ENCODE measurements around the gene MACO1.
A peak's percentile ranks its signal among the peaks of the same experiment; 100 is the strongest.

The MACO1 gene

DNA sequence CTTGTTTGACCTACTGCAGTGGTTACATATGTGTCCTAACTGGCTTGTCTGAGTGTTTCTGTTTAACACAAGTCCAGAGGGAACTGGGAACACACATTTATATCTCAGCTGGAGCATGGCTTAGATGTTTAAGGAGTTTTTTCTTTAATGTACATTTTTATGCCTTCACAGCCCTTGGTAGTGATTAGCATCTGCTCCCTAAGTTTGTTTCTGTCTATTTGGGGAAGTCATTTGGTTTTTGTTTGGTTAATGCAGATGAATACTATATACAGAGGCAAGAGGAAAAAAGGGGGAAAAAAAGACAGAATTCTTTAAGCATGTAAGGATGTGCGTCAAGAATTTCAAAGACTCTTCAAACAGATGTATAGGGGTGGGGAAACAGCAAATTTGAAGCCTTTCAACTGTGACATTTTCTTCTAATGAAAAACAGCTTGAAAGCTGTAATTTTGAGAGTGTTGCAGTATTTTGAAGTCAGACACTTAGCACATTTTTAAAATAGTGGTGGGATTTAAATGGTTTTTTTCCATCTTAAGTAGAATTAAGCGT lies 15.4 kb downstream of the MACO1 start:
- Histone ChIP-seq H3K4me3 (ENCODE audit: low read length) (peak overlapping the region; percentile 10; the same call in 1 of the 2 replicates), H3K9me3 (ENCODE audit: control insufficient read depth, insufficient read depth, low read length) (no peaks in the 10 kb centered on the region), H3K36me3 (ENCODE audit: control insufficient read depth, low read length) (peaks cover 38% of the 10 kb centered on the region), H4K20me1 (ENCODE audit: control insufficient read depth, insufficient read depth, low read depth, low read length) (no peaks in the 10 kb centered on the region), H3K4me1 (ENCODE audit: control insufficient read depth, low read length) (peaks cover 59% of the 10 kb centered on the region), H3F3A (ENCODE audit: control insufficient read depth, insufficient read depth) (peaks cover 19% of the 10 kb centered on the region), H3K27me3 (ENCODE audit: control insufficient read depth, low read length) (no peaks in the 10 kb centered on the region), H3K4me2 (ENCODE audit: low read length) (peak overlapping the region; percentile 53), H3K9me2 (replicated peaks; ENCODE audit: control insufficient read depth, low read length) (no peaks in the 10 kb centered on the region), H3K27ac (ENCODE audit: low read depth, low read length) (peak overlapping the region; percentile 62), H3K79me2 (ENCODE audit: control insufficient read depth, low read length) (peaks cover 86% of the 10 kb centered on the region)
- TF ChIP-seq, protein P1, sequence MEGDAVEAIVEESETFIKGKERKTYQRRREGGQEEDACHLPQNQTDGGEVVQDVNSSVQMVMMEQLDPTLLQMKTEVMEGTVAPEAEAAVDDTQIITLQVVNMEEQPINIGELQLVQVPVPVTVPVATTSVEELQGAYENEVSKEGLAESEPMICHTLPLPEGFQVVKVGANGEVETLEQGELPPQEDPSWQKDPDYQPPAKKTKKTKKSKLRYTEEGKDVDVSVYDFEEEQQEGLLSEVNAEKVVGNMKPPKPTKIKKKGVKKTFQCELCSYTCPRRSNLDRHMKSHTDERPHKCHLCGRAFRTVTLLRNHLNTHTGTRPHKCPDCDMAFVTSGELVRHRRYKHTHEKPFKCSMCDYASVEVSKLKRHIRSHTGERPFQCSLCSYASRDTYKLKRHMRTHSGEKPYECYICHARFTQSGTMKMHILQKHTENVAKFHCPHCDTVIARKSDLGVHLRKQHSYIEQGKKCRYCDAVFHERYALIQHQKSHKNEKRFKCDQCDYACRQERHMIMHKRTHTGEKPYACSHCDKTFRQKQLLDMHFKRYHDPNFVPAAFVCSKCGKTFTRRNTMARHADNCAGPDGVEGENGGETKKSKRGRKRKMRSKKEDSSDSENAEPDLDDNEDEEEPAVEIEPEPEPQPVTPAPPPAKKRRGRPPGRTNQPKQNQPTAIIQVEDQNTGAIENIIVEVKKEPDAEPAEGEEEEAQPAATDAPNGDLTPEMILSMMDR (IDR thresholded peaks at IDR 0.05; ENCODE audit: low read depth, low read length, poor library complexity, severe bottlenecking) = no peak
- TF ChIP-seq EZH2phosphoT487 (IDR thresholded peaks at IDR 0.05; ENCODE audit: borderline replicate concordance, low read length) = no peak

DNA sequence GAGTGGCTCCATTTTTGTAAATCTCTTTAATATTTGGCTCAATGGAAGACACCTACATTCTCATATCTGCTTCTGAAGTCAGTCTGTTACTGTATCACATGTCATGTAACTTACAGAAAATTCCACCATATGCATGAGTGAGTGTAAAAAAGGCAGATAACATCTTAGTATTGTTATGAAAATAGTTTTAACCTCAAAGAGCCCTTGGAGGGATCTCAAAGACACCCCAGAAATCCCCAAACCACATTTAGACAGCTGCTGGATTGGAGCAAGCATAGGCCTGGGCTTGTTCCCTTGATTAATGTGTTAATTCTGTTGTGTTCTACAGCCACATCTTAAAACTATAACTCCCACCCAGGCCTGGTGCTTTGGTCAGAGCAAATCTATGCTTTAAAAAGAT lies 16.9 kb downstream of the MACO1 start:
- Histone ChIP-seq H3K9me3 (ENCODE audit: control insufficient read depth, insufficient read depth, low read length) (no peaks in the 10 kb centered on the region), H3K9me2 (replicated peaks; ENCODE audit: control insufficient read depth, low read length) (no peaks in the 10 kb centered on the region), H3K27ac (ENCODE audit: low read depth, low read length) (peak overlapping the region; percentile 62), H4K20me1 (ENCODE audit: control insufficient read depth, insufficient read depth, low read depth, low read length) (no peaks in the 10 kb centered on the region), H3K27me3 (ENCODE audit: control insufficient read depth, low read length) (no peaks in the 10 kb centered on the region), H3K4me1 (ENCODE audit: control insufficient read depth, low read length) (peaks cover 74% of the 10 kb centered on the region), H3F3A (ENCODE audit: control insufficient read depth, insufficient read depth) (peaks cover 23% of the 10 kb centered on the region), H3K4me2 (ENCODE audit: low read length) (peak overlapping the region; percentile 53), H3K79me2 (ENCODE audit: control insufficient read depth, low read length) (peaks cover 71% of the 10 kb centered on the region), H3K36me3 (ENCODE audit: control insufficient read depth, low read length) (peaks cover 41% of the 10 kb centered on the region), H3K4me3 (ENCODE audit: low read length) (no peak overlapping the region)
- TF ChIP-seq, protein P1 (IDR thresholded peaks at IDR 0.05; ENCODE audit: low read depth, low read length, poor library complexity, severe bottlenecking) = no peak
- no peak for TF ChIP-seq EZH2phosphoT487 (IDR thresholded peaks at IDR 0.05; ENCODE audit: borderline replicate concordance, low read length)

DNA sequence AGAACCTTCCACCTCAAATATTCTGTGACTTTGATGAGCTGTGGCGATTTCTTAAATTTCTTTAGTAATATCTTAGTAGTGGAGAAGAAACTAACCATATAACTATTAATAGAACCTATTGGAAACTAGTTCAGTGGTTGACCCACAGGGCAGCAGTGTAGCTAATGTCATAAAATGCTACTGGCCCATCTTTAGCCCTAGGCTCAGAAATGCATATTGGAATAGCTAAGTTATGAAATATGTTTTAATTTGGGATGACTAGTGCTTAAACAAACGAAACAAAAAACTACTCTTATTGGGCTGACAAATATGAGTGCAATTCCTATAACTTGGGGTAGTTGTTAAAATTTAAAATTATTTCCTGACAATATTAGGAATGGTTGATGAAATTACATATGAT lies 20.2 kb downstream of the MACO1 start:
- Histone ChIP-seq H3K9me2 (replicated peaks; ENCODE audit: control insufficient read depth, low read length) (no peaks in the 10 kb centered on the region), H3F3A (ENCODE audit: control insufficient read depth, insufficient read depth) (peaks cover 23% of the 10 kb centered on the region), H3K4me2 (ENCODE audit: low read length) (peak overlapping the region; percentile 55), H3K27me3 (ENCODE audit: control insufficient read depth, low read length) (no peaks in the 10 kb centered on the region), H4K20me1 (ENCODE audit: control insufficient read depth, insufficient read depth, low read depth, low read length) (no peaks in the 10 kb centered on the region), H3K79me2 (ENCODE audit: control insufficient read depth, low read length) (peaks cover 39% of the 10 kb centered on the region), H3K4me1 (ENCODE audit: control insufficient read depth, low read length) (peaks cover 57% of the 10 kb centered on the region), H3K4me3 (ENCODE audit: low read length) (no peak overlapping the region), H3K36me3 (ENCODE audit: control insufficient read depth, low read length) (peaks cover 54% of the 10 kb centered on the region), H3K27ac (ENCODE audit: low read depth, low read length) (peak overlapping the region; percentile 52), H3K9me3 (ENCODE audit: control insufficient read depth, insufficient read depth, low read length) (no peaks in the 10 kb centered on the region)
- TF ChIP-seq EZH2phosphoT487 (IDR thresholded peaks at IDR 0.05; ENCODE audit: borderline replicate concordance, low read length) = no peak
- TF ChIP-seq, protein P1 (IDR thresholded peaks at IDR 0.05; ENCODE audit: low read depth, low read length, poor library complexity, severe bottlenecking) = no peak

All from DOHH2 (cell line).